ENCODE measurements around the gene RPN2. TPM values are rescaled to one million over a fixed set of nuclear protein-coding genes. Genes with fewer than 3 reads are reported as not detected.

RPN2 gene
- total and polyA plus RNA-seq, 10 of the 15 experiments (the other 5 are each of a cell fraction or from before 2014, with no cell fraction given), result 148 to 365 (median 228) TPM

DNA sequence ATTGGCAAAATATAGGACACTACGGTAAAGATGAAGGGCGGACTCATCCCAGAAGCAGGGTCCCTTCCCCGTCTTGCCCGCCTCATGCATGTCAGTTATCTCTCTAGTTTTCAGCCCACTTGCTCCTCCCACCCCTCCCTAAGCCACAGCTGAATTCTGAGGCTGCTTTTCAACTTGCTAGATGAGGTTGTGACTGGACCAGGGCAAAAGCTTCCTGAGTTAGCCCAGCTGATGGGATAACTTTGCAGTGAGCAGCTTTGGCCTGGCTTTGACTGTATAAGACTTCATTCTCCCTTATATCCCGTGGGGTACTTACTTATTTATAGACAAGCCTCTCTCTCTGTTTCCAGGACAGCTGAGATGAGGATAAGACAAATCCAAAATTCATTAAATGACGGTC, 59.3 kb downstream of the RPN2 start:
- intact Hi-C loops (cut with micrococcal nuclease; ENCODE audit: unreplicated experiment), result no loop called here
- POLR2A ChIA-PET, result no interaction called here
- SMC1A ChIA-PET (ENCODE audit: uncharacterized antibody, unreplicated experiment), result no interaction called here

DNA sequence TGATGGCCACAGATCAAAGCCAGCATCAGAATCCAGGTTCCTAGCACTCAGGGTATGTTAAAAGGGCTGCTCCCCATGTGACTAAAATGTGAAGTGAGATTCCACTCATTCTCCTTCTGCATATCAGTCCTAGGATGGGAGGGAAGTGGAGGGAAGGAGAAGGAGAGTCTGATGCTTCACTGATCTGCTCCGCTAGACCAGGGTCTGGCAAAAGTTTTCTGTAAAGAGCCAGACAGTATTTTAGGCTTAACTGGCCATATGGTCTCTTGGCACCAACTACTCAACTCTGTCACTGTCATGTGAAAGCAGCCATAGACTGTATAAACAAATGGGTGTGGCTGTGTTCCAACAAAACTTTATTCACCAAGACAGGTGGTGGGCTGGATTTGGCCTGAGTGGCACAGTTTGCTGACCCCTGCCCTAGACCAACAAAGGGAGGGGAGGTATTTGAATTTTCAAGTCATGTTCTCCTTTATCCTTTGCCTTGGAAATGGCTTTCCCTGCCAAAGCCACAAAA, 59.9 kb downstream of the RPN2 start:
- Histone ChIP-seq H3K4me1 (ENCODE audit: control insufficient read depth, insufficient read depth, low read length) (no peaks in the 10 kb centered on the region), H3K27ac (ENCODE audit: control insufficient read depth, insufficient read depth) (no peak overlapping the region), H2AFZ (ENCODE audit: control insufficient read depth, low read depth, low read length) (no peak overlapping the region), H3K27me3 (replicated peaks in 1 of 2; ENCODE audit: control insufficient read depth in 2 of 2, insufficient read depth in 2 of 2, low read length in 1 of 2) (no peaks in the 10 kb centered on the region), H3K9ac (ENCODE audit: control insufficient read depth, insufficient read depth, low read length) (no peak overlapping the region), H3K4me3 (no peak overlapping the region), H3K9me3 (replicated peaks; ENCODE audit: control insufficient read depth, insufficient read depth, low read length) (no peaks in the 10 kb centered on the region), H3K4me2 (ENCODE audit: control insufficient read depth, insufficient read depth) (no peak overlapping the region), H3K79me2 (ENCODE audit: control insufficient read depth, insufficient read depth, low read length) (no peaks in the 10 kb centered on the region), H4K20me1 (ENCODE audit: control insufficient read depth, insufficient read depth) (no peaks in the 10 kb centered on the region), H3K36me3 (ENCODE audit: control insufficient read depth in 2 of 2, insufficient read depth in 2 of 2, low read length in 1 of 2) (peaks cover 39 to 52% of the 10 kb centered on the region in 2 experiments)
- RAD21 ChIA-PET (ENCODE audit: unreplicated experiment), result no interaction called here
- in situ Hi-C loops (cut with MboI), result no loop called here
- BruUV-seq (replicated peaks), result no TSS peak
- FAIRE-seq (no peak), ATAC-seq (no peak), DNase-seq (ENCODE audit: low read depth, low spot score) (no peak)
- CTCF ChIA-PET, result no interaction called here
- POLR2A ChIA-PET, result no interaction called here
- 80% methylated on average over 1 of the region's 1 CpG for WGBS (ENCODE audit: insufficient coverage, insufficient replicate concordance, low lambda C conversion rate, missing lambda C conversion rate)
- intact Hi-C loops (cut with micrococcal nuclease; ENCODE audit: unreplicated experiment), result no loop called here
- SMC1A ChIA-PET (ENCODE audit: uncharacterized antibody, unreplicated experiment), result no interaction called here
- TF ChIP-seq ESRRA (IDR thresholded peaks at IDR 0.05; ENCODE audit: low read length) (no peak), KDM1A (IDR thresholded peaks at IDR 0.05; ENCODE audit: borderline replicate concordance) (no peak), ZBED1 (IDR thresholded peaks at IDR 0.05; ENCODE audit: borderline replicate concordance) (no peak), ZNF274 (IDR thresholded peaks at IDR 0.05; ENCODE audit: insufficient read depth, insufficient read length) (no peak), NBN (IDR thresholded peaks at IDR 0.05) (no peak), IRF4 (IDR thresholded peaks at IDR 0.05; ENCODE audit: low read depth, low read length) (no peak), MEF2B (IDR thresholded peaks at IDR 0.05; ENCODE audit: partially characterized antibody, poor library complexity, severe bottlenecking) (no peak), SUZ12 (IDR thresholded peaks at IDR 0.05; ENCODE audit: unreplicated experiment) (no peak), MTA2 (IDR thresholded peaks at IDR 0.05; ENCODE audit: low read depth) (no peak), NR2C2 (IDR thresholded peaks at IDR 0.05; ENCODE audit: borderline replicate concordance, control insufficient read depth, insufficient read length, low read depth) (no peak), HDAC6 (IDR thresholded peaks at IDR 0.05; ENCODE audit: unreplicated experiment) (no peak)
- TF ChIP-seq, protein P1, sequence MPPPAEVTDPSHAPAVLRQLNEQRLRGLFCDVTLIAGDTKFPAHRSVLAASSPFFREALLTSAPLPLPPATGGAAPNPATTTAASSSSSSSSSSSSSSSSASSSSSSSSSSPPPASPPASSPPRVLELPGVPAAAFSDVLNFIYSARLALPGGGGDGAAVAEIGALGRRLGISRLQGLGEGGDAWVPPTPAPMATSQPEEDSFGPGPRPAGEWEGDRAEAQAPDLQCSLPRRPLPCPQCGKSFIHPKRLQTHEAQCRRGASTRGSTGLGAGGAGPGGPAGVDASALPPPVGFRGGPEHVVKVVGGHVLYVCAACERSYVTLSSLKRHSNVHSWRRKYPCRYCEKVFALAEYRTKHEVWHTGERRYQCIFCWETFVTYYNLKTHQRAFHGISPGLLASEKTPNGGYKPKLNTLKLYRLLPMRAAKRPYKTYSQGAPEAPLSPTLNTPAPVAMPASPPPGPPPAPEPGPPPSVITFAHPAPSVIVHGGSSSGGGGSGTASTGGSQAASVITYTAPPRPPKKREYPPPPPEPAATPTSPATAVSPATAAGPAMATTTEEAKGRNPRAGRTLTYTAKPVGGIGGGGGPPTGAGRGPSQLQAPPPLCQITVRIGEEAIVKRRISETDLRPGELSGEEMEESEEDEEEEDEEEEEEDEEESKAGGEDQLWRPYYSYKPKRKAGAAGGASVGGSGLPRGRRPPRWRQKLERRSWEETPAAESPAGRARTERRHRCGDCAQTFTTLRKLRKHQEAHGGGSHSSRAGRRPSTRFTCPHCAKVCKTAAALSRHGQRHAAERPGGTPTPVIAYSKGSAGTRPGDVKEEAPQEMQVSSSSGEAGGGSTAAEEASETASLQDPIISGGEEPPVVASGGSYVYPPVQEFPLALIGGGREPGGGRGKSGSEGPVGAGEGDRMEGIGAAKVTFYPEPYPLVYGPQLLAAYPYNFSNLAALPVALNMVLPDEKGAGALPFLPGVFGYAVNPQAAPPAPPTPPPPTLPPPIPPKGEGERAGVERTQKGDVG (CRISPR knock-in tag; IDR thresholded peaks at IDR 0.05), result no peak
- TF ChIP-seq, protein P2, sequence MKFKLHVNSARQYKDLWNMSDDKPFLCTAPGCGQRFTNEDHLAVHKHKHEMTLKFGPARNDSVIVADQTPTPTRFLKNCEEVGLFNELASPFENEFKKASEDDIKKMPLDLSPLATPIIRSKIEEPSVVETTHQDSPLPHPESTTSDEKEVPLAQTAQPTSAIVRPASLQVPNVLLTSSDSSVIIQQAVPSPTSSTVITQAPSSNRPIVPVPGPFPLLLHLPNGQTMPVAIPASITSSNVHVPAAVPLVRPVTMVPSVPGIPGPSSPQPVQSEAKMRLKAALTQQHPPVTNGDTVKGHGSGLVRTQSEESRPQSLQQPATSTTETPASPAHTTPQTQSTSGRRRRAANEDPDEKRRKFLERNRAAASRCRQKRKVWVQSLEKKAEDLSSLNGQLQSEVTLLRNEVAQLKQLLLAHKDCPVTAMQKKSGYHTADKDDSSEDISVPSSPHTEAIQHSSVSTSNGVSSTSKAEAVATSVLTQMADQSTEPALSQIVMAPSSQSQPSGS (IDR thresholded peaks at IDR 0.05; ENCODE audit: low read length), result no peak

More for the DNA sequence above, 59.3 kb downstream of the RPN2 start:
- Histone ChIP-seq H3K9me3 (replicated peaks; ENCODE audit: control insufficient read depth, insufficient read depth, low read length) (no peaks in the 10 kb centered on the region), H4K20me1 (ENCODE audit: control insufficient read depth, insufficient read depth) (no peaks in the 10 kb centered on the region), H3K27me3 (replicated peaks in 1 of 2; ENCODE audit: control insufficient read depth in 2 of 2, insufficient read depth in 2 of 2, low read length in 1 of 2) (no peaks in the 10 kb centered on the region), H3K27ac (ENCODE audit: control insufficient read depth, insufficient read depth) (no peak overlapping the region), H3K4me2 (ENCODE audit: control insufficient read depth, insufficient read depth) (no peak overlapping the region), H3K4me1 (ENCODE audit: control insufficient read depth, insufficient read depth, low read length) (no peaks in the 10 kb centered on the region), H3K79me2 (ENCODE audit: control insufficient read depth, insufficient read depth, low read length) (no peaks in the 10 kb centered on the region), H2AFZ (ENCODE audit: control insufficient read depth, low read depth, low read length) (no peak overlapping the region), H3K4me3 (no peak overlapping the region), H3K36me3 (ENCODE audit: control insufficient read depth in 2 of 2, insufficient read depth in 2 of 2, low read length in 1 of 2) (peaks cover 40 to 57% of the 10 kb centered on the region in 2 experiments), H3K9ac (ENCODE audit: control insufficient read depth, insufficient read depth, low read length) (no peak overlapping the region)
- CTCF ChIA-PET, result no interaction called here
- ATAC-seq (no peak), DNase-seq (ENCODE audit: low read depth, low spot score) (no peak), FAIRE-seq (no peak)
- RAD21 ChIA-PET (ENCODE audit: unreplicated experiment), result no interaction called here
- BruUV-seq (replicated peaks), result no TSS peak
- 91% methylated on average over 6 of the region's 6 CpGs for WGBS (ENCODE audit: insufficient coverage, insufficient replicate concordance, low lambda C conversion rate, missing lambda C conversion rate)
- in situ Hi-C loops (cut with MboI), result no loop called here
- TF ChIP-seq SPI1 (IDR thresholded peaks at IDR 0.05; ENCODE audit: borderline replicate concordance, insufficient read depth, low read depth, low read length) (no peak), SMAD5 (IDR thresholded peaks at IDR 0.05; ENCODE audit: low read depth) (no peak), EP300 (IDR thresholded peaks at IDR 0.05; ENCODE audit: borderline replicate concordance in 1 of 2, control insufficient read depth in 1 of 2, low read depth in 2 of 2, low read length in 2 of 2) (no peak)
